Measurements from ENCODE around the gene HAUS7.

HAUS7 gene

GRCh38 chrX:153450949-153451277 is 19.5 kb downstream of the HAUS7 start:
- no peak for DNase-seq

GRCh38 chrX:153450114-153450948 is 20.0 kb downstream of the HAUS7 start:
- no peak for DNase-seq

DNA sequence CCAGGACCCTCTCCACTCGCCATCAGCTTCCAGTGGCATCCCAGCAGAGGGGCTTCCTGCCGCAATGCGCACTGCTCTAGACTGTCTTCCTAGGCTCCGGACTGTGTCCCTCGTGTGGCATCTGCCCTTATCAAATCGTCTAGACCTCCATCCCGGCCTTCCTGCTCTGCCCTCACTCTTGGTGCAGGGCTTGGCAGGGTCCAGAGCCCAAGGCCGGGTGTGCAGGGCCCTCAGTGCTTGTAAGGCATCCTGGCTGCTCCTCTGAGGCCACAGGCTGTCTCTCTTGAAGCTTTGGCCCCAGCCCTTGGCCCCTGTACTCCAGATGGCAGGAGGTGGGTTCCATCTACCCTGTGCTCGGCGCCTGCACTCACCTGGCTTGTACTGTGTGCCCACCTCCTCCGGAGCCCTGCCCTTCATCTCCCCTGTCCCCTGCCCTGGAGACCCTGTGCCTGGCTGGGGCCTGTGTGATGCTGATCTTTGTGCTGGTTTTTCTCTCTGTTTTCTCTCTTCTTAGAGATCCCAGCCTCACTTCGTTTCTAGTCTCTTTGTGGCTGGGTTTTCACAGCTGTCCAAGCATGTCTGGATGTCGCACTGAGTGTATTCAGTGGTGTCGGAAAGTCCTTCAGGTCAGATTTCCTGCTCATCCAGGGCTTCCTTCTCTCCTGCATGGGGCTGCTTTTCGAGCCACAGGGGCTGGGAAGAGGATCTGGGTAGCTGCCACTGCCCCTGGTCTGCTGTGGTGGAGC is 20.8 kb downstream of the HAUS7 start:
- no peak for DNase-seq

- DNase-seq: no peak
These were observed 21.6 kb downstream of the HAUS7 start for GRCh38 chrX:153448556-153449367.

DNA sequence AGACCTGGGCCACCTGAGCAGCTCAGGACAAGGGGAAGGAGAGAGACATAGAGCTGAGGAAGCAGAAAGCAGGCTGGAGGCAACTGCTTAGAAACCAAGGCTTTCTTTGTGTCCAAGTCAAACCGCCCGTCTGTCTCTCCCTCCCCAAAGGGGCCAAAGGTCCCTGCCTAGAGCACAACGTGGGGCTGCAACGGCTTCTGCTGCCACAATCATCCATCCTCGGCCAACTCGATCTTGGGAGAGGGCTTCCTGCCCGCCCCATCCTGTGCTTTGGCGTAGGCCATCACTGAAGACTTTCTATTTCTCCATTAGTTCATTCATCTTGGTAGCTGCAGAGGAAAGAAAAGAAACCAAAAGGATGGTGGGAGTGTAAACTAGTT is 22.8 kb downstream of the HAUS7 start:
- no peak for DNase-seq

DNA sequence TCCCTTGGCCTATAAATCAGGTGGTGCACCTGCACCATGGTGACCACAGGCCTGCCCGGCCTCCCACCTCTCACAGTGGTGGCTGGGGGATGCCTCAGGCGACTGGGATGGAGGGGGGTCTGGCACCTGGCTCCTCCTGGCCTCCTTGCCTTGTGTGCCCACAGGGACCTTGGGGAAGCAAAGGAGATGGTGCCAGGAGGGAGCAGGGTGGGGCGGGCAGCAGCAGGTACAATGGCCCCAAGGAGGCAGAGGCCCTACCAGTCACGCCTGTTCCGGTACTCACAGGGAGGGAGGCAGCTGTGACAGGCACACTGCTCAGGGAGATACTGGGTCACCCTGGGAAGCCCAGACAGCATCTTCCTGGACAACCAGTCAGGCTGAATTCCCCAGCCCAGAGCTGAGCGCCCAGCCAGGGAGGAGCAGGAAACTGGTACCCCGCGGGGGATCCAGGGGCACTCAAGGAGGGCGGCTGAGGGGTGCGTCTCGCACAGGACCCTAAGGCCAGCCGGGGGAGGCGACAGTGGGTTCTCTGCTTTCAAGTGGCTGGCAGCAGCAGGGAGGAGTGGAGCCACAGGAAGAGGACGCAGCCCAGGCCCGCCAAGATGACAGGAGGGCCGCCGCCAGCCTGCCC is 23.3 kb downstream of the HAUS7 start:
- DNase-seq: no peak

- DNase-seq: no peak
These were observed 23.8 kb downstream of the HAUS7 start for GRCh38 chrX:153446636-153446936.

DNA sequence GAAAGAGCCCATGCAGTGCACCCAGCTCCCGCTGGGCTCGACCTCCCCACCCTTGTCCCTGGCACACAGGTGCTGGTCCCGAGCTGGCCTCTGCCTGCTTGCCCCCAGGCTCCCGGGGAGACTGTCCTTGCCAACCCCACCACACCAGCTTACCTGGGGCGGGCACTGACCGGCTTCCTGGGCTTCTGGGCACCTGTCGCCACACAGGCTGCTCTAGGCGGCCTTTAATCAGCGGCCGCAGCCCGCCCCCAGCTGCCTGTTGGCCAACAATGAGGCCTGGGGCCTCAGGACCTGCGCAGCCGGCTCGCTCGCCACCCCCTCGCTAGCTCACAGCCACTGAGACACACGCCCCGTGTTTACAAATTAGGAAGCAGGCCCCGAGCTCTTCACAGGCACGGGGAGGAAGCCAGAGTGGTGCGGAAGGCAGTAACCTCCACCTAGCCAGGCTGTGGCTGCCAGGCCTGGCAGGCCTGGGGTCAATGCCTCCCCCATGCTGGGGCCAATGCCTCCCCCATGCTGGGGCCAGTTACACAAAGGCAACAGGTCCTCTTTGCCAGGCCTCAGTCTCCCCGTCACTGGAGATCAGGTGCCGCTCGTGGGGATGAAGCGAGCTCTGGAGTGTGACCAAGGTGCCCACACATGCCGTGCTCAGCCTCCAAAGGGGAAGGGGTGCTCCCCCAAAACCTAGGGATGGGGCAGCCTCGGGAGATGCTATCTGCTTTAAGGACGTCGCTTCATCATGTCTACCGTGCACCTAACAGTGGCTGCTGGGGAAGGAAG is 24.3 kb downstream of the HAUS7 start, which contains the start of gene TREX2:
TREX2 (minus strand) TSS at position 201 of the 780 bp plus-strand sequence. CDS start 626 bp downstream, outside the sequence.
- no peak for DNase-seq

DNA sequence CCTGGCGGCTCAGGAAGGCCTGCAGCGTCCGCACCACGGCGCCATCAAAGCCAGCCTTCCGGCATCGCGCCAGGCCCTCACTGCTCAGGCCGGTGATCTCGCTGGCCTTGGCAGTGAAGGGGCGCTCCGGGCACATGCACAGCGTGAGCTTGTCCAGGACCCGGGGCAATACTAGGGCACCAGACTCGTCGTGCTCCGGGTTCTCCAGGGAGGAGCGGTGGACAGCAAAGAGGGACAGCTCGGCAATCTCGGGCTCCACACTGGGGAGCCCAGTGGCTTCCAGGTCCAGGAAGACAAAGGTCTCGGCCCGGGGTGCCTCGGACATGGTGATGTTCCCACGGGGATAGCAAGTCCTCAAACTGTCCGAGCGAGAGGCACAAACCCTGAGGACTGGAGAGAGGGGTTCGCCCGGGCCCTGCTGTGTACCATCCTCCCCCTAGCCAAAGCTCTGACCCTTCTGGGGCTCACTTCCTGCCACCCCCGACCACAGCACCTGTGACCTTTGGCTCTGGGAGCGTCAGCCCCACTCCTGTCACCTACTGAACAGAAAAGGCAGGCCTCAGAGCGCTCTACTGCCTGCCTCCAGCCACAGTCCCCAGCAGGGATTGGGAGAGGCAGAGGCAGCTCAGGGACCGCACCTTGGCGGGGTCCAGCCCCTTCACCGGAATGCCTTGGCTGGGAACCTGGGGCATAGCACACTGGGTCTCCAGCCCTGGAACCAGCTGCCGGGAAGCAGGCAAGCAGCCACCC is 25.1 kb downstream of the HAUS7 start:
- DNase-seq: no peak

- DNase-seq: no peak
These were observed 25.9 kb downstream of the HAUS7 start for GRCh38 chrX:153444333-153445011.

GRCh38 chrX:153443476-153444332 is 26.7 kb downstream of the HAUS7 start:
- no peak for DNase-seq

GRCh38 chrX:153442463-153442862 is 27.9 kb downstream of the HAUS7 start:
- no peak for DNase-seq

DNA sequence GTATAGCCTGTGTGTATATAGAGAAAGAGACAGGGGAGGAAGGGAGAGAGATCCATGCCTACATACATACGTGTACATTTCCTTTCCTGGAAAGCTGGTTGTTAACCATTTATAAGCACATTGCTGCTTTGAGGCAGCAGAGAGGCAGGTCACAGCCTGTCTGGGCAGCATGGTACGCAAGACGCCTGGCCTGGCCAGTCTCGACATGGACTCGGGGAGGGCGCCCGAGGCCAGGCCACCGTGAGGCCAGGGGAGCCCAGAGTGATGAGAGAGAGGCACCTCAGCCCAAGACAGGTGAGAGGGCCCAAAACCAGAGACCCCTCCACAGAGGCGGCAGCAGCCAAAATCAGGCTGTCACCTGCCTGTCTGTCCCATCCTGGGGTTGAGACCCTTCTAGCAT is 28.4 kb downstream of the HAUS7 start:
- no peak for DNase-seq

DNA sequence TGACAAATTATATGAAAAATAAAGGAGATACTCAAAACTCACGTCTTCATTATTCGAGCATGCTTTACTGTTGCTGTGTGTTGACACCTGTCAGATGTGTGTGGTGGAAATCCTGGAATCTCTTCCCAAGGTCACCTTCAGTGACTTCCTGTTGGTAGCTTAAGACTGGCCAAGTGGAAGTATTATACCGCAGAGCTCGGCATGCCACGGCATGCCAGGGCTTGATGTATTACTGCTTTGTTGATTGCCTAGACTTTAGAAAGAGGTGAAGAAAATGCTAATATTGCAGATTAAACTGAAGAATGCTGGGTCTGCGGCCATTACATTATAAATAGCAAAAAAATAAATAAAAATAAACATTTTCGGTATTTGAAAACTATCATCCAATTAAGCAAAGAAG is 29.1 kb downstream of the HAUS7 start:
- no peak for DNase-seq

DNA sequence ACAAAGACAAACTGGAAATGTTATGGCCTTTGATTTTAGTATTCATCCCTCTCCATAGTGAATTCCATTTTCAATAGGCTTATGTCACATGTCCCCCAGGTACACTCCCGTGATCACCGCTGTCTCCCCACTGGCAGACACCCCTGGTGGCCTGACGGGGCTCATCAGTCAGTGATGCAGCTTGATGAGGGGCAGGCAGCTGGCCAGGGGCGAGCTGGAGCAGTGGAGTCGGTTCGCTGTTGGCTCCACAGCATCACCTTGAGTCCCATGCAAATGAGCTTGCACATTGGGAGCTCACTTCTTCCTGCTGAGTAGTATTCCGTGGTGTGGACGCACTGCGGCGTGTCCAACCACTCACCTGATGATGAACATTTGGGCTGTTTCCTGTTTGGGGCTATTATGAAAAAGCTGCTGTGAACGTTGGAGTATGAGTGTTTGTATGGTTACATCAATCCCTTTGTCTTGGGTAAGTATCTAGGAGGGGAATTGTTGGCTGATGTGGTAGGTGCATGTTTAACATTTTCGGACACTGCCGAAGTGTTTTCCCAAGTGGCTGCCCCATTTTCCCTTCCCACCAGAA is 29.7 kb downstream of the HAUS7 start:
- DNase-seq: no peak

DNA sequence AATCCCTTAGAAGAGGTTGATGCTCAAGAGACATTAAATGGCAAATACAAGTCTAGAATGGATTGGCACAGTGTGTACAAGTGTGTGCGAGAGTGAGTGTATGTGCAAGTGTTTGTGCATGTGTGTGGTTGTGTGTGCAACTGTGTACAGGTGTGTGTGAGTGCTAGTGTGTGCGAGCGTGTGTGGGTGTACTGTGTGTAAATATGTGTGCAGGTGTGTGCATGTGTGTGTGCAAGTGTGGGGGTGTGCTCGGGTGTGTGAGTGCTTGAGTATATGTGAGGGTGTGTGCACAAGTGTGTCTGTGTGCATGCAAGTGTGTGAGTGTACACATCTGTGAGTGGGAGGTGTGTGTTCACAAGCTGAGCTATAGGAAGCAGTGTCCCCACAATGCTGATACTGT is 30.4 kb downstream of the HAUS7 start:
- no peak for DNase-seq

- DNase-seq: no peak
These were observed 31.8 kb downstream of the HAUS7 start for GRCh38 chrX:153438532-153438931.

GRCh38 chrX:153435845-153436244 is 34.5 kb downstream of the HAUS7 start:
- DNase-seq: no peak

DNA sequence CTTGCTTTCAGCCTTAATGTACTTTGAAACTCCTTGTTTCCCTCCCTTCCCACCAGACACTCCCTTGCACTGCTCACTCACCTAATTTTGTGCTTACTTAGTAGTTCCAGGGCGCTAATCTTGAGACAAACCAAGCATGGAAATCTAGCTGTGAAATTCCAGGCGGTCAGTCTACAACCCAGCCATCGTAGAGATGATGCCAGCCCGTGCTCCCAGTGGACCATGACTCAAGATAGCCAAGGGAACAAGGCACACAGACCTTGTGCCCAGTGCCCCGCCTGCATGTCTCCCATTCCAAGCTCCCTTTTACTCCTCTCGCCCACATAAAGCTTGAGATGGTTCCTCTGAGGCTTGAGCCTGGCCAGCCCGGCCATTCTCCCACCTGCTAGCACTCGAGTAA is 35.6 kb downstream of the HAUS7 start:
- DNase-seq: no peak

All from stimulated activated CD4-positive, alpha-beta T cell treated with anti-CD3 and anti-CD28 coated beads, Interleukin-2, amount 100 ng/mL, for 48 hours (primary cell).